Breast epithelium (tissue), 3 donors: Measurements from ENCODE around the gene PLD5.

Experiments used
- CTCF ChIP-seq, 3 donors: fragments of 450-650 bp; IDR thresholded peaks; one replicate each; pipeline ENCODE4 v1.5.1; 2016 to 2017; ENCODE audit warnings: antibody characterized with exemption in 3 of 3, mild to moderate bottlenecking in 3 of 3, moderate library complexity in 3 of 3
- POLR2A ChIP-seq: fragments of 450-650 bp; IDR thresholded peaks from one replicate; pipeline ENCODE4 v1.6.1; 2016; ENCODE audit warnings: antibody characterized with exemption, mild to moderate bottlenecking, moderate library complexity
- POLR2AphosphoS5 ChIP-seq, 3 donors: sonication (generic); formaldehyde crosslinking; IDR thresholded peaks; one replicate each; pipeline ENCODE4 v1.6.1; 2017; ENCODE audit warnings: antibody characterized with exemption in 3 of 3

GRCh38 chr1:242462867-242463266 lies 61.6 kb downstream of the PLD5 start:
- TF ChIP-seq CTCF (IDR thresholded peaks at IDR 0.05) (no peak), POLR2A (no peak), POLR2AphosphoS5 (IDR thresholded peaks at IDR 0.05) (no peak)
